ENCODE measurements around the gene ZNF646. TPM values are rescaled to one million over a fixed set of nuclear protein-coding genes. Genes with fewer than 3 reads are reported as not detected.

Gene ZNF646
- total and polyA plus RNA-seq, 2 of the 13 experiments (the other 11 are each of a cell fraction or from before 2014, with no cell fraction given), result 3.4 to 10.9 TPM

DNA sequence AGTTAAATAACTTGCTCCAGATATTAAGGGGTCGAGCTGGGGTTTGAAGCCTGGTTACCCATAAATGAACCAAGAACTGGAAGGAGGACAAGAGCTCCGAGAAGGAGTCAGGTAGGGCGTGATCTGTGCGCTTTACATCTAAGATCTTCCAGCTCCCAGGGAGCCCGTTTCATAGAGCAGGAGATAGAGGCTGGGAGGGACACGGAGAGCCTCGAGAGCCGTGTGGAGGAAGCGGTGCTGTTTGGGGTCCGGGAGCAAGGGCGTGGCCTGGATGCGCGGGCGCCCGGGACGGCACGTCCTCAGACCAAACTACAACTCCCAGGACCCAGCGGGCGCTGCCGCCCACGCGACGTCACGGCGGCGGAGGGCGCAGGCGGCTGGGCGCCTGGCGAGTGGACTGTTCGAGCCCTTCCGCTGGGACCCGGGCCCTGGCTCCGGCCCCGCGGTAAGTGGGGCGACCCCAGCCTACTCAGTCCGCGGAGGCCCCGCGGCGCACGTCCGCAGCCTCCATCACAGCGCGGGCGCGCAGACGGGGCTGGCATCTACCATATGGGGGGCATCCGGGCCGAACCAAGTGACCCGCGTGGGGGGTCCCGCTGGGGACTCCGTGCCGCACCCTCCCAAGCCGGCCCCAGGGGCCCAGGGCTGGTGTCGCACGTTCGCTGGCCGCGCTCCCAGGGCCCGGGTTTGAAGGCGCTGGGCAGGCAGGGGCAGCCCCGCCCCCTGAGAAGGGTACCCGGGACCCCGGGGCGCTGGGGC is 34.0 kb downstream of the ZNF646 start, which contains the start of gene BCKDK (continued):
- TF ChIP-seq, protein P1, sequence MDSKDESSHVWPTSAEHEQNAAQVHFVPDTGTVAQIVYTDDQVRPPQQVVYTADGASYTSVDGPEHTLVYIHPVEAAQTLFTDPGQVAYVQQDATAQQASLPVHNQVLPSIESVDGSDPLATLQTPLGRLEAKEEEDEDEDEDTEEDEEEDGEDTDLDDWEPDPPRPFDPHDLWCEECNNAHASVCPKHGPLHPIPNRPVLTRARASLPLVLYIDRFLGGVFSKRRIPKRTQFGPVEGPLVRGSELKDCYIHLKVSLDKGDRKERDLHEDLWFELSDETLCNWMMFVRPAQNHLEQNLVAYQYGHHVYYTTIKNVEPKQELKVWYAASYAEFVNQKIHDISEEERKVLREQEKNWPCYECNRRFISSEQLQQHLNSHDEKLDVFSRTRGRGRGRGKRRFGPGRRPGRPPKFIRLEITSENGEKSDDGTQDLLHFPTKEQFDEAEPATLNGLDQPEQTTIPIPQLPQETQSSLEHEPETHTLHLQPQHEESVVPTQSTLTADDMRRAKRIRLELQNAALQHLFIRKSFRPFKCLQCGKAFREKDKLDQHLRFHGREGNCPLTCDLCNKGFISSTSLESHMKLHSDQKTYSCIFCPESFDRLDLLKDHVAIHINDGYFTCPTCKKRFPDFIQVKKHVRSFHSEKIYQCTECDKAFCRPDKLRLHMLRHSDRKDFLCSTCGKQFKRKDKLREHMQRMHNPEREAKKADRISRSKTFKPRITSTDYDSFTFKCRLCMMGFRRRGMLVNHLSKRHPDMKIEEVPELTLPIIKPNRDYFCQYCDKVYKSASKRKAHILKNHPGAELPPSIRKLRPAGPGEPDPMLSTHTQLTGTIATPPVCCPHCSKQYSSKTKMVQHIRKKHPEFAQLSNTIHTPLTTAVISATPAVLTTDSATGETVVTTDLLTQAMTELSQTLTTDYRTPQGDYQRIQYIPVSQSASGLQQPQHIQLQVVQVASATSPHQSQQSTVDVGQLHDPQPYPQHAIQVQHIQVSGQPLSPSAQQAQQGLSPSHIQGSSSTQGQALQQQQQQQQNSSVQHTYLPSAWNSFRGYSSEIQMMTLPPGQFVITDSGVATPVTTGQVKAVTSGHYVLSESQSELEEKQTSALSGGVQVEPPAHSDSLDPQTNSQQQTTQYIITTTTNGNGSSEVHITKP (CRISPR knock-in tag; IDR thresholded peaks at IDR 0.05; ENCODE audit: low read depth), result peak; percentile 91
- TF ChIP-seq ZNF891 (CRISPR knock-in tag; IDR thresholded peaks at IDR 0.05) (peak; percentile 86), SP2 (CRISPR knock-in tag; IDR thresholded peaks at IDR 0.05) (no peak), NR2F6 (IDR thresholded peaks at IDR 0.05) (no peak), NR2F6 (CRISPR knock-in tag; IDR thresholded peaks at IDR 0.05) (peak; percentile 53; the same call in 1 of the 2 replicates), ZNF775 (CRISPR knock-in tag; IDR thresholded peaks at IDR 0.05; ENCODE audit: borderline replicate concordance) (no peak), SALL2 (CRISPR knock-in tag; IDR thresholded peaks at IDR 0.05) (peak; percentile 77; the same call in 1 of the 2 replicates), ZNF766 (CRISPR knock-in tag; IDR thresholded peaks at IDR 0.05; ENCODE audit: borderline replicate concordance) (peak; percentile 31), KDM2A (CRISPR knock-in tag; IDR thresholded peaks at IDR 0.05; ENCODE audit: borderline replicate concordance, low read depth) (peak; percentile 86), FOXK1 (CRISPR knock-in tag; IDR thresholded peaks at IDR 0.05; ENCODE audit: borderline replicate concordance, low read depth) (peak; percentile 66; the same call in 1 of the 2 replicates), TMF1 (CRISPR knock-in tag; IDR thresholded peaks at IDR 0.05; ENCODE audit: low read depth) (peak; percentile 66; the same call in 1 of the 2 replicates), ZNF331 (CRISPR knock-in tag; IDR thresholded peaks at IDR 0.05) (0 out of 2 replicates have a peak, but pooled peaks have one; percentile 19), ZNF3 (CRISPR knock-in tag; IDR thresholded peaks at IDR 0.05) (no peak; the same call in 1 of the 2 replicates), MTF2 (CRISPR knock-in tag; IDR thresholded peaks at IDR 0.05; ENCODE audit: borderline replicate concordance) (no peak; the same call in 1 of the 2 replicates), CCDC6 (CRISPR knock-in tag; IDR thresholded peaks at IDR 0.05) (no peak), ASH2L (IDR thresholded peaks at IDR 0.05; ENCODE audit: insufficient read length, low read depth, low read length) (peak; percentile 40)
- TF ChIP-seq, protein P2, sequence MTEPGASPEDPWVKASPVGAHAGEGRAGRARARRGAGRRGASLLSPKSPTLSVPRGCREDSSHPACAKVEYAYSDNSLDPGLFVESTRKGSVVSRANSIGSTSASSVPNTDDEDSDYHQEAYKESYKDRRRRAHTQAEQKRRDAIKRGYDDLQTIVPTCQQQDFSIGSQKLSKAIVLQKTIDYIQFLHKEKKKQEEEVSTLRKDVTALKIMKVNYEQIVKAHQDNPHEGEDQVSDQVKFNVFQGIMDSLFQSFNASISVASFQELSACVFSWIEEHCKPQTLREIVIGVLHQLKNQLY (CRISPR knock-in tag; IDR thresholded peaks at IDR 0.05), result peak; percentile 62; the same call in 1 of the 2 replicates
- TF ChIP-seq, protein P3, sequence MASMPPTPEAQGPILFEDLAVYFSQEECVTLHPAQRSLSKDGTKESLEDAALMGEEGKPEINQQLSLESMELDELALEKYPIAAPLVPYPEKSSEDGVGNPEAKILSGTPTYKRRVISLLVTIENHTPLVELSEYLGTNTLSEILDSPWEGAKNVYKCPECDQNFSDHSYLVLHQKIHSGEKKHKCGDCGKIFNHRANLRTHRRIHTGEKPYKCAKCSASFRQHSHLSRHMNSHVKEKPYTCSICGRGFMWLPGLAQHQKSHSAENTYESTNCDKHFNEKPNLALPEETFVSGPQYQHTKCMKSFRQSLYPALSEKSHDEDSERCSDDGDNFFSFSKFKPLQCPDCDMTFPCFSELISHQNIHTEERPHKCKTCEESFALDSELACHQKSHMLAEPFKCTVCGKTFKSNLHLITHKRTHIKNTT (CRISPR knock-in tag; IDR thresholded peaks at IDR 0.05), result no peak
- TF ChIP-seq, protein P4, sequence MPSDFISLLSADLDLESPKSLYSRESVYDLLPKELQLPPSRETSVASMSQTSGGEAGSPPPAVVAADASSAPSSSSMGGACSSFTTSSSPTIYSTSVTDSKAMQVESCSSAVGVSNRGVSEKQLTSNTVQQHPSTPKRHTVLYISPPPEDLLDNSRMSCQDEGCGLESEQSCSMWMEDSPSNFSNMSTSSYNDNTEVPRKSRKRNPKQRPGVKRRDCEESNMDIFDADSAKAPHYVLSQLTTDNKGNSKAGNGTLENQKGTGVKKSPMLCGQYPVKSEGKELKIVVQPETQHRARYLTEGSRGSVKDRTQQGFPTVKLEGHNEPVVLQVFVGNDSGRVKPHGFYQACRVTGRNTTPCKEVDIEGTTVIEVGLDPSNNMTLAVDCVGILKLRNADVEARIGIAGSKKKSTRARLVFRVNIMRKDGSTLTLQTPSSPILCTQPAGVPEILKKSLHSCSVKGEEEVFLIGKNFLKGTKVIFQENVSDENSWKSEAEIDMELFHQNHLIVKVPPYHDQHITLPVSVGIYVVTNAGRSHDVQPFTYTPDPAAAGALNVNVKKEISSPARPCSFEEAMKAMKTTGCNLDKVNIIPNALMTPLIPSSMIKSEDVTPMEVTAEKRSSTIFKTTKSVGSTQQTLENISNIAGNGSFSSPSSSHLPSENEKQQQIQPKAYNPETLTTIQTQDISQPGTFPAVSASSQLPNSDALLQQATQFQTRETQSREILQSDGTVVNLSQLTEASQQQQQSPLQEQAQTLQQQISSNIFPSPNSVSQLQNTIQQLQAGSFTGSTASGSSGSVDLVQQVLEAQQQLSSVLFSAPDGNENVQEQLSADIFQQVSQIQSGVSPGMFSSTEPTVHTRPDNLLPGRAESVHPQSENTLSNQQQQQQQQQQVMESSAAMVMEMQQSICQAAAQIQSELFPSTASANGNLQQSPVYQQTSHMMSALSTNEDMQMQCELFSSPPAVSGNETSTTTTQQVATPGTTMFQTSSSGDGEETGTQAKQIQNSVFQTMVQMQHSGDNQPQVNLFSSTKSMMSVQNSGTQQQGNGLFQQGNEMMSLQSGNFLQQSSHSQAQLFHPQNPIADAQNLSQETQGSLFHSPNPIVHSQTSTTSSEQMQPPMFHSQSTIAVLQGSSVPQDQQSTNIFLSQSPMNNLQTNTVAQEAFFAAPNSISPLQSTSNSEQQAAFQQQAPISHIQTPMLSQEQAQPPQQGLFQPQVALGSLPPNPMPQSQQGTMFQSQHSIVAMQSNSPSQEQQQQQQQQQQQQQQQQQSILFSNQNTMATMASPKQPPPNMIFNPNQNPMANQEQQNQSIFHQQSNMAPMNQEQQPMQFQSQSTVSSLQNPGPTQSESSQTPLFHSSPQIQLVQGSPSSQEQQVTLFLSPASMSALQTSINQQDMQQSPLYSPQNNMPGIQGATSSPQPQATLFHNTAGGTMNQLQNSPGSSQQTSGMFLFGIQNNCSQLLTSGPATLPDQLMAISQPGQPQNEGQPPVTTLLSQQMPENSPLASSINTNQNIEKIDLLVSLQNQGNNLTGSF (CRISPR knock-in tag; IDR thresholded peaks at IDR 0.05), result no peak
